RWPE2 (cell line): ENCODE results near the gene ZFPM1.
A peak's percentile ranks its signal among the peaks of the same experiment; 100 is the strongest.

Experiments
- ATAC-seq: fragments of 200-7000 bp; cut with Tn5 transposase; 3 replicates; pipeline ENCODE4 v1.9.1; 2021; ENCODE audit warnings: low read depth
- DNase-seq: peaks from one replicate; pipeline ENCODE4 v3.0.0-alpha.2; 2020; ENCODE audit warnings: low spot score
- H3K27ac ChIP-seq: fragments of 450-650 bp; 2 replicates; pipeline ENCODE4 v1.5.1; 2017; ENCODE audit warnings: mild to moderate bottlenecking; ENCODE audit not compliant: poor library complexity, severe bottlenecking
- H3K27me3 ChIP-seq: fragments of 250-450 bp; sonication (Bioruptor Pico); 2 replicates; pipeline ENCODE4 v1.5.1; 2021; ENCODE audit warnings: mild to moderate bottlenecking, moderate library complexity; ENCODE audit not compliant: insufficient read depth, poor library complexity, severe bottlenecking
- H3K36me3 ChIP-seq: fragments of 250-450 bp; sonication (Bioruptor Pico); 2 replicates; pipeline ENCODE4 v1.5.1; 2020; ENCODE audit warnings: low read depth, mild to moderate bottlenecking, moderate library complexity
- H3K4me1 ChIP-seq: fragments of 250-450 bp; sonication (Bioruptor Pico); 2 replicates; pipeline ENCODE4 v1.5.1; 2021; ENCODE audit warnings: mild to moderate bottlenecking, moderate library complexity; ENCODE audit not compliant: insufficient read depth, poor library complexity, severe bottlenecking
- H3K4me3 ChIP-seq: fragments of 250-450 bp; sonication (Bioruptor Pico); 2 replicates; pipeline ENCODE4 v1.5.1; 2021; ENCODE audit warnings: mild to moderate bottlenecking, moderate library complexity; ENCODE audit not compliant: severe bottlenecking
- H3K9me3 ChIP-seq: fragments of 250-450 bp; sonication (Bioruptor Pico); 2 replicates; pipeline ENCODE4 v1.5.1; 2021; ENCODE audit warnings: mild to moderate bottlenecking, moderate library complexity; ENCODE audit not compliant: severe bottlenecking
- CTCF ChIP-seq: fragments of 450-650 bp; IDR thresholded peaks from one replicate; pipeline ENCODE4 v1.5.1; 2017; ENCODE audit warnings: mild to moderate bottlenecking, moderate library complexity; ENCODE audit not compliant: poor library complexity, severe bottlenecking

ZFPM1 gene

GRCh38 chr16:88429387-88430184 lies 23.5 kb upstream of the ZFPM1 start:
- no peak for DNase-seq
- no peak overlapping the region for H3K4me3 ChIP-seq

GRCh38 chr16:88430185-88430523 lies 22.9 kb upstream of the ZFPM1 start:
- Histone ChIP-seq H3K9me3 (no peaks in the 10 kb centered on the region), H3K36me3 (no peaks in the 10 kb centered on the region), H3K27ac (no peak overlapping the region), H3K4me1 (no peaks in the 10 kb centered on the region), H3K4me3 (peak overlapping the region; percentile 16), H3K27me3 (peaks cover 33% of the 10 kb centered on the region)
- TF ChIP-seq CTCF: no peak
- ATAC-seq (no peak), DNase-seq (no peak)

More at GRCh38 chr16:88429387-88430184, 23.5 kb upstream of the ZFPM1 start:
- no peak for ATAC-seq
- Histone ChIP-seq H3K4me1 (no peaks in the 10 kb centered on the region), H3K27me3 (peaks cover 33% of the 10 kb centered on the region), H3K27ac (no peak overlapping the region), H3K9me3 (no peaks in the 10 kb centered on the region), H3K36me3 (no peaks in the 10 kb centered on the region)
- no peak for TF ChIP-seq CTCF

GRCh38 chr16:88430524-88431446 lies 22.3 kb upstream of the ZFPM1 start:
- Histone ChIP-seq H3K4me3 (peak overlapping the region; percentile 16), H3K36me3 (no peaks in the 10 kb centered on the region), H3K4me1 (no peaks in the 10 kb centered on the region), H3K9me3 (no peaks in the 10 kb centered on the region), H3K27me3 (peaks cover 33% of the 10 kb centered on the region), H3K27ac (no peak overlapping the region)
- TF ChIP-seq CTCF: no peak
- DNase-seq (no peak), ATAC-seq (peak; percentile 28)

GRCh38 chr16:88431651-88432050 lies 21.4 kb upstream of the ZFPM1 start:
- no peak for DNase-seq
- TF ChIP-seq CTCF: no peak
- Histone ChIP-seq H3K4me1 (no peaks in the 10 kb centered on the region), H3K9me3 (no peaks in the 10 kb centered on the region), H3K27me3 (peaks cover 33% of the 10 kb centered on the region), H3K36me3 (no peaks in the 10 kb centered on the region), H3K27ac (no peak overlapping the region), H3K4me3 (no peak overlapping the region)
- no peak for ATAC-seq
